Fibroblast of lung (primary cell): ENCODE measurements around the gene SPO11. TPM values are rescaled to one million over a fixed set of nuclear protein-coding genes. Genes with fewer than 3 reads are reported as not detected.

ENCODE experiments used
- DNase-seq, 2 donors: peaks; one replicate each; pipeline versions ENCODE4 v3.0.0 to v3.0.0-alpha.2; 2010; ENCODE audit warnings: low read depth in 2 of 2
- H2AFZ ChIP-seq: 2 replicates; pipeline ENCODE4 v1.5.1; 2012; ENCODE audit warnings: low read length, control low read depth, inconsistent platforms
- H3K27ac ChIP-seq: 2 replicates; pipeline ENCODE4 v1.5.1; 2011; ENCODE audit warnings: low read length, control low read depth; ENCODE audit not compliant: insufficient read depth
- H3K27me3 ChIP-seq: 2 replicates; pipeline ENCODE4 v1.5.1; 2011; ENCODE audit warnings: mild to moderate bottlenecking, low read length; ENCODE audit not compliant: control insufficient read depth, insufficient read depth
- H3K36me3 ChIP-seq: 2 replicates; pipeline ENCODE4 v1.5.1; 2011; ENCODE audit warnings: low read length; ENCODE audit not compliant: control insufficient read depth, insufficient read depth
- H3K4me1 ChIP-seq: 2 replicates; pipeline ENCODE4 v1.5.1; 2011; ENCODE audit warnings: low read length; ENCODE audit not compliant: control insufficient read depth, insufficient read depth; ENCODE audit errors: extremely low read depth
- H3K4me2 ChIP-seq: 2 replicates; pipeline ENCODE4 v1.5.1; 2011; ENCODE audit warnings: low read length, control low read depth; ENCODE audit not compliant: insufficient read depth; ENCODE audit errors: extremely low read depth
- H3K4me3 ChIP-seq, 4 experiments: fragments of 200-600 bp in 1 of 4; sonication (generic) in 1 of 4; replicated peaks in 1 of 4; 2 replicates each; pipeline ENCODE4 v1.5.1; 2011 to 2016; ENCODE audit warnings: low read length in 4 of 4, low read depth in 3 of 4, mild to moderate bottlenecking in 3 of 4, control low read depth in 2 of 4, inconsistent platforms in 1 of 4, mixed read lengths in 1 of 4; ENCODE audit not compliant: insufficient read depth in 1 of 4; ENCODE audit errors: control extremely low read depth in 1 of 4
- H3K79me2 ChIP-seq: 2 replicates; pipeline ENCODE4 v1.5.1; 2012; ENCODE audit warnings: mild to moderate bottlenecking, low read length, inconsistent platforms; ENCODE audit not compliant: control insufficient read depth, insufficient read depth
- H3K9ac ChIP-seq: 2 replicates; pipeline ENCODE4 v1.5.1; 2011; ENCODE audit warnings: mild to moderate bottlenecking, low read length, control low read depth; ENCODE audit not compliant: insufficient read depth
- H3K9me3 ChIP-seq: 2 replicates; pipeline ENCODE4 v1.5.1; 2012; ENCODE audit warnings: low read depth, low read length; ENCODE audit not compliant: control insufficient read depth, insufficient read depth
- H4K20me1 ChIP-seq: 2 replicates; pipeline ENCODE4 v1.5.1; 2011; ENCODE audit warnings: low read length; ENCODE audit not compliant: control insufficient read depth, insufficient read depth; ENCODE audit errors: extremely low read depth
- EZH2 ChIP-seq: IDR thresholded peaks from 2 replicates; pipeline ENCODE4 v1.5.1; 2012; ENCODE audit warnings: low read length, control low read depth, mild to moderate bottlenecking; ENCODE audit errors: missing control alignments
- polyA plus RNA-seq, 2 donors: library from polyadenylated mRNA; depleted of rRNA in 1 of 2; stranded (reverse) in 1 of 2; unstranded in 1 of 2; fragments of >200 nt; gene quantifications; 2 replicates each; pipeline ENCODE4 v1.2.1, GENCODE V29; 2011 to 2012; ENCODE audit warnings: missing spikeins in 1 of 2
- total RNA-seq: library from RNA; depleted of rRNA; stranded (reverse); fragments of >200 nt; gene quantifications from 2 replicates; pipeline ENCODE4 v1.2.1, GENCODE V29; 2014
- TF ChIP-seq, protein P1 (sequence below), 2 donors: IDR thresholded peaks in 1 of 2; conservative IDR thresholded peaks in 1 of 2; 1 replicate in 1 of 2; 2 replicates in 1 of 2; pipeline ENCODE4 v1.5.1; 2011 to 2012; ENCODE audit warnings: low read length in 2 of 2, control low read depth in 1 of 2, inconsistent platforms in 1 of 2, low read depth in 1 of 2, mild to moderate bottlenecking in 1 of 2

Gene SPO11
- total and polyA plus RNA-seq, 2 donors (not counting 1 experiment from before 2014, with no cell fraction given): not detected

- no peak overlapping the region for H2AFZ ChIP-seq
- no peaks in the 10 kb centered on the region for H3K79me2 ChIP-seq
- no peaks in the 10 kb centered on the region for H4K20me1 ChIP-seq
- H3K27ac ChIP-seq: no peak overlapping the region
- TF ChIP-seq EZH2: no peak
- no peak overlapping the region for H3K4me3 ChIP-seq
- H3K27me3 ChIP-seq: no peaks in the 10 kb centered on the region
- no peak overlapping the region for H3K4me2 ChIP-seq
- H3K36me3 ChIP-seq: no peaks in the 10 kb centered on the region
- H3K9me3 ChIP-seq: no peaks in the 10 kb centered on the region
- H3K4me1 ChIP-seq: no peaks in the 10 kb centered on the region
- DNase-seq: no peak
- H3K9ac ChIP-seq: no peak overlapping the region
Measured at GRCh38 chr20:57312138-57312537, 17.5 kb upstream of the SPO11 start.

- Histone ChIP-seq H4K20me1 (no peaks in the 10 kb centered on the region), H3K27ac (no peak overlapping the region), H3K36me3 (no peaks in the 10 kb centered on the region), H3K79me2 (no peaks in the 10 kb centered on the region), H3K9ac (no peak overlapping the region), H3K9me3 (no peaks in the 10 kb centered on the region), H3K4me1 (no peaks in the 10 kb centered on the region), H2AFZ (no peak overlapping the region), H3K27me3 (no peaks in the 10 kb centered on the region), H3K4me3 (no peak overlapping the region), H3K4me2 (no peak overlapping the region)
- TF ChIP-seq EZH2: no peak
- TF ChIP-seq, protein P1, sequence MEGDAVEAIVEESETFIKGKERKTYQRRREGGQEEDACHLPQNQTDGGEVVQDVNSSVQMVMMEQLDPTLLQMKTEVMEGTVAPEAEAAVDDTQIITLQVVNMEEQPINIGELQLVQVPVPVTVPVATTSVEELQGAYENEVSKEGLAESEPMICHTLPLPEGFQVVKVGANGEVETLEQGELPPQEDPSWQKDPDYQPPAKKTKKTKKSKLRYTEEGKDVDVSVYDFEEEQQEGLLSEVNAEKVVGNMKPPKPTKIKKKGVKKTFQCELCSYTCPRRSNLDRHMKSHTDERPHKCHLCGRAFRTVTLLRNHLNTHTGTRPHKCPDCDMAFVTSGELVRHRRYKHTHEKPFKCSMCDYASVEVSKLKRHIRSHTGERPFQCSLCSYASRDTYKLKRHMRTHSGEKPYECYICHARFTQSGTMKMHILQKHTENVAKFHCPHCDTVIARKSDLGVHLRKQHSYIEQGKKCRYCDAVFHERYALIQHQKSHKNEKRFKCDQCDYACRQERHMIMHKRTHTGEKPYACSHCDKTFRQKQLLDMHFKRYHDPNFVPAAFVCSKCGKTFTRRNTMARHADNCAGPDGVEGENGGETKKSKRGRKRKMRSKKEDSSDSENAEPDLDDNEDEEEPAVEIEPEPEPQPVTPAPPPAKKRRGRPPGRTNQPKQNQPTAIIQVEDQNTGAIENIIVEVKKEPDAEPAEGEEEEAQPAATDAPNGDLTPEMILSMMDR (conservative IDR thresholded peaks at IDR 0.05 in 1 of 2, IDR thresholded peaks at IDR 0.05 in 1 of 2; ENCODE audit: low read depth in 1 of 2, low read length in 2 of 2): no peak
- no peak for DNase-seq
Measured at GRCh38 chr20:57313230-57313629, 16.4 kb upstream of the SPO11 start.

GRCh38 chr20:57313951-57314350 lies 15.7 kb upstream of the SPO11 start:
- no peaks in the 10 kb centered on the region for H3K4me1 ChIP-seq
- H4K20me1 ChIP-seq: no peaks in the 10 kb centered on the region
- no peak overlapping the region for H3K9ac ChIP-seq

More at GRCh38 chr20:57313951-57314350, 15.7 kb upstream of the SPO11 start:
- DNase-seq: no peak
- H3K4me2 ChIP-seq: no peak overlapping the region
- H3K27ac ChIP-seq: no peak overlapping the region
- no peak overlapping the region for H3K4me3 ChIP-seq
- H3K9me3 ChIP-seq: no peaks in the 10 kb centered on the region
- TF ChIP-seq, protein P1 (conservative IDR thresholded peaks at IDR 0.05 in 1 of 2, IDR thresholded peaks at IDR 0.05 in 1 of 2; ENCODE audit: low read depth in 1 of 2, low read length in 2 of 2): no peak
- no peak for TF ChIP-seq EZH2
- no peak overlapping the region for H2AFZ ChIP-seq
- H3K27me3 ChIP-seq: no peaks in the 10 kb centered on the region
- H3K36me3 ChIP-seq: no peaks in the 10 kb centered on the region
- H3K79me2 ChIP-seq: no peaks in the 10 kb centered on the region
